Panc1 (cell line): ENCODE results near the gene RPL5.

ENCODE experiments used
- SIN3A ChIP-seq: IDR thresholded peaks from 2 replicates; pipeline ENCODE4 v1.6.1; 2012; ENCODE audit warnings: low read depth, mild to moderate bottlenecking, low read length, moderate library complexity, borderline replicate concordance; ENCODE audit not compliant: insufficient read depth
- TCF7L2 ChIP-seq: IDR thresholded peaks from 2 replicates; pipeline ENCODE4 v1.6.1; 2011; ENCODE audit warnings: mild to moderate bottlenecking, low read depth, low read length, inconsistent platforms
- TF ChIP-seq, protein P1 (sequence below): fragments of 450-650 bp; IDR thresholded peaks from 2 replicates; pipeline ENCODE4 v1.5.1; 2017; ENCODE audit warnings: mild to moderate bottlenecking

DNA sequence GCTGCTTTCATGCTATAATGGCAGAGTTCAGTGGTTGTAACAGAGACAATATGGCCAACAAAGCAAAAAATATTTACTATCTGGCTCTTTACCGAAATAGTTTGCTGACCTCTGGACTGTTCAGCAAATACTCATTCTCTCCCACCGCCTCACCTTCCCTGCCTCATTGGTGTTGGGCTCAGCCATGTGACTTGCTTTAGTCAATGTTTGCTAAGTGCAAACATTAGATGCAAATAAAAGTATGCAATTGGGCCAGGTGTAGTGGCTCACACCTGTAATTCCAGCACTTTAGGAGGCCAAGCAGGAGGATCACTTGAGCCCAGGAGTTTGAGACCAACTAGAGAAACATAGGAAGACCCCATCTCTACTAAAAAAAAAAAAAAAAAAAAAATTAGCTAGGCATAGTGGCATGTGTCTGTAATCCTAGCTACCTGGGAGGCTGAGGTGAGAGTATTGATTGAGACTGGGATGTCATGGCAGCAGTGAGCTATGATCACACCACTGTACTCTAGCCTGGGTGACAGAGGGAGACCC is 55.1 kb downstream of the RPL5 start:
- TF ChIP-seq SIN3A, result no peak
- TF ChIP-seq, protein P1, sequence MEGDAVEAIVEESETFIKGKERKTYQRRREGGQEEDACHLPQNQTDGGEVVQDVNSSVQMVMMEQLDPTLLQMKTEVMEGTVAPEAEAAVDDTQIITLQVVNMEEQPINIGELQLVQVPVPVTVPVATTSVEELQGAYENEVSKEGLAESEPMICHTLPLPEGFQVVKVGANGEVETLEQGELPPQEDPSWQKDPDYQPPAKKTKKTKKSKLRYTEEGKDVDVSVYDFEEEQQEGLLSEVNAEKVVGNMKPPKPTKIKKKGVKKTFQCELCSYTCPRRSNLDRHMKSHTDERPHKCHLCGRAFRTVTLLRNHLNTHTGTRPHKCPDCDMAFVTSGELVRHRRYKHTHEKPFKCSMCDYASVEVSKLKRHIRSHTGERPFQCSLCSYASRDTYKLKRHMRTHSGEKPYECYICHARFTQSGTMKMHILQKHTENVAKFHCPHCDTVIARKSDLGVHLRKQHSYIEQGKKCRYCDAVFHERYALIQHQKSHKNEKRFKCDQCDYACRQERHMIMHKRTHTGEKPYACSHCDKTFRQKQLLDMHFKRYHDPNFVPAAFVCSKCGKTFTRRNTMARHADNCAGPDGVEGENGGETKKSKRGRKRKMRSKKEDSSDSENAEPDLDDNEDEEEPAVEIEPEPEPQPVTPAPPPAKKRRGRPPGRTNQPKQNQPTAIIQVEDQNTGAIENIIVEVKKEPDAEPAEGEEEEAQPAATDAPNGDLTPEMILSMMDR, result no peak
- TF ChIP-seq TCF7L2, result no peak
